Mucosa of descending colon (tissue), 3 donors: ENCODE data around the gene SLC25A48. TPM values are rescaled to one million over a fixed set of nuclear protein-coding genes. Genes with fewer than 3 reads are reported as not detected.
A peak's percentile ranks its signal among the peaks of the same experiment; 100 is the strongest.

Experiments used
- ATAC-seq: fragments of 200-7000 bp; cut with Tn5 transposase; one replicate; pipeline ENCODE4 v1.9.1; 2020; ENCODE audit warnings: mild to moderate bottlenecking, moderate library complexity
- DNase-seq, 3 donors: peaks; one replicate each; pipeline ENCODE4 v3.0.0-alpha.2; 2020
- H3K36me3 ChIP-seq: fragments of 200-600 bp; one replicate; pipeline ENCODE4 v1.8.0; 2021; ENCODE audit warnings: low read depth, mild to moderate bottlenecking
- H3K4me1 ChIP-seq: fragments of 200-600 bp; one replicate; pipeline ENCODE4 v1.8.0; 2021; ENCODE audit warnings: low read depth, mild to moderate bottlenecking
- H3K4me3 ChIP-seq: fragments of 200-600 bp; one replicate; pipeline ENCODE4 v1.8.0; 2021; ENCODE audit warnings: mild to moderate bottlenecking
- H3K9me3 ChIP-seq: fragments of 200-600 bp; one replicate; pipeline ENCODE4 v1.8.0; 2021; ENCODE audit warnings: mild to moderate bottlenecking
- intact Hi-C, 2 donors: fragments of 100-400 bp; cut with DNase I in 1 of 2; cut with micrococcal nuclease in 1 of 2; formaldehyde crosslinking; loops; one replicate each; pipeline versions ENCODE4 v1.11.0 to v1.11.1; 2022; cut with DNase I, micrococcal nuclease
- total RNA-seq, 3 donors: library from RNA; stranded (reverse); fragmentation: NEBNext Ultra II Directional in 2 of 3; extraction: Animal tissue kit (Norgen Biotek cat#: 25700) in 2 of 3; gene quantifications; one replicate each; pipeline versions ENCODE4 v1.2.1 to v1.2.4, GENCODE V29; 2021 to 2023
- TF ChIP-seq, protein P1 (sequence below): fragments of 200-600 bp; IDR thresholded peaks from one replicate; pipeline ENCODE4 v1.8.0; 2022; ENCODE audit warnings: antibody characterized with exemption, mild to moderate bottlenecking
- donor health status: DM: no; HTN: no; CAD: no; lungs with moderate emphysema.
- donor health status: DM: no; HTN: no; CAD: no.
- donor health status: DM: no; HTN: yes; CAD: no.

SLC25A48 gene
- total RNA-seq, 3 donors from 2014 or later: 2.2 to 4.5 (median 3.3) TPM

DNA sequence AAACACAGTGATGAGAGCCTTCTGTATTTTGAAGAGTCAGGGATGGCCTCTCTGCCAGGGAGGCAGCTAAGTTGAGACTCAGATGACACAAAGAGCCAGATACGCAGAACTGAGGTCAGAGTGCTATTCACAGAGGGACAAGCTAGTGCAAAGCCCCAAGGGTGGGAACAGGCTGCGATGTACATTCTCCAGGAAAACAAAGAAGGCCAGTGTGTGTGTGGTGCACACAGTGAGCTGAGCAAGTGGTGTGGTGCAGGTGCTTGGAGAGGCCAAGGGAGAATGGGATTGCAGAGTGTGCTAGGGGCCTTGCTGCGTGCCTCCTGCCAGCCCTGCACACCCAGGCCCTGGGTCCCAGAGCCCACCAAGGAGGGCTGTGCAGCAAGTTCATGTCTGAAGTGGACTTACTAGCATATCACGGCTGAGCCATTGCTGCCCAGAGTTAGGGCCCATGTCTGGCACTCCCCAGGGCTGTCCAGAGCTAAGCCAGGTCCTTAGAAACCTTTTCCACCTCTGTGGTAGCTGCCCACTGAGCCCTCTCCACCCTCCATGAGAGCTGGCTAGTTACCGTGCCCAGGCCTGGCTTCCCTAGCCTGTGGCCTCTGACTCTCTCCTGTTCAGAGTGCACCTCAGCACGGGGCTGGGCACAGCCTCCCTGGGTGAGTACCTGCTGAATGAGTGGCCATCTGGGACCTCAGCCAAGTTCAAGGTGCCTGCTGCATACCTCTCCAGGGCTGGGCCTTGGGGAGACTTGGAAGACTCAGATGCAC, 9.3 kb downstream of the SLC25A48 start:
- peak; percentile 96 for ATAC-seq
- H3K4me1 ChIP-seq: peaks cover 2% of the 10 kb centered on the region
- no peaks in the 10 kb centered on the region for H3K9me3 ChIP-seq
- intact Hi-C loops: no loop called here
- H3K4me3 ChIP-seq: no peak overlapping the region
- TF ChIP-seq, protein P1, sequence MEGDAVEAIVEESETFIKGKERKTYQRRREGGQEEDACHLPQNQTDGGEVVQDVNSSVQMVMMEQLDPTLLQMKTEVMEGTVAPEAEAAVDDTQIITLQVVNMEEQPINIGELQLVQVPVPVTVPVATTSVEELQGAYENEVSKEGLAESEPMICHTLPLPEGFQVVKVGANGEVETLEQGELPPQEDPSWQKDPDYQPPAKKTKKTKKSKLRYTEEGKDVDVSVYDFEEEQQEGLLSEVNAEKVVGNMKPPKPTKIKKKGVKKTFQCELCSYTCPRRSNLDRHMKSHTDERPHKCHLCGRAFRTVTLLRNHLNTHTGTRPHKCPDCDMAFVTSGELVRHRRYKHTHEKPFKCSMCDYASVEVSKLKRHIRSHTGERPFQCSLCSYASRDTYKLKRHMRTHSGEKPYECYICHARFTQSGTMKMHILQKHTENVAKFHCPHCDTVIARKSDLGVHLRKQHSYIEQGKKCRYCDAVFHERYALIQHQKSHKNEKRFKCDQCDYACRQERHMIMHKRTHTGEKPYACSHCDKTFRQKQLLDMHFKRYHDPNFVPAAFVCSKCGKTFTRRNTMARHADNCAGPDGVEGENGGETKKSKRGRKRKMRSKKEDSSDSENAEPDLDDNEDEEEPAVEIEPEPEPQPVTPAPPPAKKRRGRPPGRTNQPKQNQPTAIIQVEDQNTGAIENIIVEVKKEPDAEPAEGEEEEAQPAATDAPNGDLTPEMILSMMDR: no peak
- no peaks in the 10 kb centered on the region for H3K36me3 ChIP-seq
- DNase-seq: peak; percentile 78 to 80 (median 79)

DNA sequence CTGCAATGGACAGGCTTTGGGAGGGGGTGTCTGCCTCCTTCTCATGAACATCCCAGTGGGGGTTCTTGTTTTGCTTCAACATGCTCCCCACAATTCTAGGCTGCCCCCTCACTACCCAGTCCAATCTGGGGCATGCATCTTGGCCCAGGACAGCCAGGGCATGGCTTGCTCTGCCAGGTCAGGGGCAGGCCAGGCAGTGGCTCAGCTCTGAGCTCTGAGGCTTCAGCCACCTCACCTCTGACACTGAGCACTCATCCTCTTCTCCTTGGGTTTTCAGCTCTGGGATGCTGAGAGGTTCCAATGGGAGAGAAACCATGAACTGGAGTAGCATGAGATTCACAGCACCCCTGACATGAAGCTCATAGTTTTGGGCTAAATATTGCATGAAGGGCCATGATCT, 11.8 kb downstream of the SLC25A48 start:
- Histone ChIP-seq H3K36me3 (no peaks in the 10 kb centered on the region), H3K9me3 (no peaks in the 10 kb centered on the region), H3K4me1 (peaks cover 2% of the 10 kb centered on the region), H3K4me3 (no peak overlapping the region)
- DNase-seq (no peak), ATAC-seq (no peak)
- TF ChIP-seq, protein P1: no peak
- intact Hi-C loops: no loop called here

DNA sequence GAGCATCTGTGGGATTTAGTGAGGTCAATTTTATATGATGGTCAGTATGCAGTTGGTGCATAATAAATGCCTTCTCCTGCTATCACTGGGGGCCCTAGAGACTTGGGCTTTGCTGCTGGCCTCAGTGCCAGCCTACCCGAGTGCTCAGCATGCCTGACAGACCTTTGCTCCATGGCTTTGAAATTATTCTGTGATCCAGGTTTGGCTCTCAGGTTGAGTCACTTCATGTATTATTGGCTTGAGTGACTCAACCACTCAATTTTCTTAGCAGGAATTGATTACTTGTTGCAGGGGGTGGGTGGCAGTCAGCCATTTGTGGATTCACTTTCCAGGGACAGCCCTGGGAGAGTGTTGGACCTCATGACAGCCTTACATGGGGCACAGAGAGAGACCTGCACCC, 13.5 kb downstream of the SLC25A48 start:
- TF ChIP-seq, protein P1: no peak
- H3K36me3 ChIP-seq: no peaks in the 10 kb centered on the region
- H3K9me3 ChIP-seq: no peaks in the 10 kb centered on the region
- ATAC-seq (peak; percentile 36), DNase-seq (no peak)
- H3K4me1 ChIP-seq: peaks cover 6% of the 10 kb centered on the region
- H3K4me3 ChIP-seq: no peak overlapping the region
- intact Hi-C loops: no loop called here

DNA sequence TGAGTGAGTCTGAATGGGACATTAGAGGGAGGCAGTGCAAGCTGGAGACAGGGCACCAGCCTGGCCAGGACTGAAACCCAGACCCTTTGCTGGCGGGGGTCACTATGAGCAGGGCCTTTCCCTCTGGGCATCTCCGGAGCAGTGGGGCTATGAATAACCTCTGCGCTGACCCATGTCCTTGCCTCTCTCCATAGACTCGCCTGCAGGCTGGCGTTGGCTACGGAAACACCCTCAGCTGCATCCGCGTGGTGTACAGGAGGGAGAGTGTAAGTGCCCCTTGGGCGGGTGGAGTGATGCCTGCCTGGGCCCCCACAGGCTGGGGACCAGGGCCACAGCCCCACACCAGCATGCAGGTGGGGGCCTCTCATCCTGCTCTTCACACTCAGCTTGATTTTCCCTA, 15.8 kb downstream of the SLC25A48 start:
- no peak for DNase-seq
- TF ChIP-seq, protein P1: no peak

DNA sequence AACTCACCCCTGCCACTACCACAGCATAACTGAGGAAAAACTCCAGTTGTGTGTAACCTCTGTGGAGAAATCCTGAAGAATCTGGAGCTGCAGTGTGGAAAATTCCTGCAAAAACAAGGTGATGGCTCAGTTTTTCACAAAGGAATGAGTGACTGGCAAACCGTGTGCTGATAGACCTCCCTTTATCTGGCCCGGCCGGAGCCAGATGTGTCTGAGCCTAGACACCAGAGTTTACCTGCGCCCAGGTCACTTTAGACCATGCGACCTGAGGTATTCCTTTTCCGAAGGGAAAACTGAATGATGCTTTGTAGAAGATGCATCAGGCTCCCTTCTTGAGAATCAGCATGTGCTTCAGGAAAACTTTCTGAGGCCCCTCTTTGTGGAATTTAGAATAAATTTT, 16.2 kb downstream of the SLC25A48 start:
- Histone ChIP-seq H3K4me1 (peaks cover 4% of the 10 kb centered on the region), H3K4me3 (no peak overlapping the region), H3K36me3 (no peaks in the 10 kb centered on the region), H3K9me3 (no peaks in the 10 kb centered on the region)
- TF ChIP-seq, protein P1: no peak
- no peak for ATAC-seq
- intact Hi-C loops: no loop called here
- DNase-seq: no peak

More for the DNA sequence above, 15.8 kb downstream of the SLC25A48 start:
- Histone ChIP-seq H3K4me1 (peaks cover 4% of the 10 kb centered on the region), H3K4me3 (no peak overlapping the region), H3K9me3 (no peaks in the 10 kb centered on the region), H3K36me3 (no peaks in the 10 kb centered on the region)
- no peak for ATAC-seq
- intact Hi-C loops: no loop called here
